A549 (cell line): Measurements from ENCODE around the gene ACOT11. TPM values are rescaled to one million over a fixed set of nuclear protein-coding genes. Genes with fewer than 3 reads are reported as not detected.

ENCODE experiments used
- ATAC-seq, 2 experiments: fragments of 200-7000 bp in 1 of 2; fragments of >200 bp in 1 of 2; cut with Nextera tagmentation in 1 of 2; cut with Tn5 transposase in 1 of 2; 3 replicates each; pipeline versions ENCODE4 v1.8.0 to v1.9.1; 2018 to 2020; ENCODE audit warnings: mild to moderate bottlenecking in 1 of 2, moderate library complexity in 1 of 2
- CTCF ChIA-PET: fragments of 300-600 bp; sonication (Branson Sonifier 250); formaldehyde crosslinking; extraction: SDS; loops from one replicate; lab custom pipeline; 2021; ENCODE audit warnings: antibody characterized with exemption, inconsistent platforms; lab: Yijun Ruan, JAX
- POLR2A ChIA-PET: fragments of 350-600 bp; formaldehyde crosslinking; extraction: SDS; loops from one replicate; lab custom pipeline; 2021; ENCODE audit warnings: antibody characterized with exemption, inconsistent platforms; lab: Yijun Ruan, JAX
- DNase-seq, 2 experiments: peaks; one replicate each; pipeline versions ENCODE4 v3.0.0 to v3.0.0-alpha.2; 2011 to 2016; ENCODE audit warnings: low read depth in 1 of 2, low spot score in 1 of 2
- FAIRE-seq: peaks from 2 replicates; lab custom pipeline; 2011; peaks lifted over from hg19 to GRCh38; lab: Jason Lieb, UNC
- H3K27ac ChIP-seq, 2 experiments: fragments of >200 bp; sonication (Bioruptor Twin); formaldehyde crosslinking; 3 replicates each; pipeline ENCODE4 v1.5.1; 2016 to 2017
- H3K4me1 ChIP-seq: fragments of >200 bp; sonication (Bioruptor Twin); formaldehyde crosslinking; 3 replicates; pipeline ENCODE4 v1.6.1; 2016
- H3K4me2 ChIP-seq: fragments of >200 bp; sonication (Bioruptor Twin); formaldehyde crosslinking; 3 replicates; pipeline ENCODE4 v1.6.1; 2016
- H3K4me3 ChIP-seq: fragments of >200 bp; sonication (Bioruptor Twin); formaldehyde crosslinking; 3 replicates; pipeline ENCODE4 v1.5.1; 2016
- H3K9me3 ChIP-seq: fragments of >200 bp; sonication (Bioruptor Twin); formaldehyde crosslinking; 3 replicates; pipeline ENCODE4 v1.6.1; 2016
- BHLHE40 ChIP-seq: IDR thresholded peaks from 2 replicates; pipeline ENCODE4 v1.6.1; 2012; ENCODE audit warnings: low read depth, low read length, inconsistent platforms
- EHMT2 ChIP-seq: fragments of 200-600 bp; sonication (generic); IDR thresholded peaks from 2 replicates; pipeline ENCODE4 v1.6.1; 2016; ENCODE audit warnings: antibody characterized with exemption, low read depth, mild to moderate bottlenecking, moderate library complexity
- ESRRA ChIP-seq: fragments of 150-350 bp; IDR thresholded peaks from 2 replicates; pipeline ENCODE4 v1.6.1; 2014; ENCODE audit warnings: mild to moderate bottlenecking, low read length, borderline replicate concordance
- FOSB ChIP-seq: fragments of 250-450 bp; sonication (Bioruptor Pico); IDR thresholded peaks from 2 replicates; pipeline ENCODE4 v1.5.0; 2020; ENCODE audit warnings: mild to moderate bottlenecking, moderate library complexity
- FOSL2 ChIP-seq, 2 experiments: fragments of 450-650 bp in 1 of 2; fragments of >200 bp in 1 of 2; sonication (Bioruptor Twin) in 1 of 2; formaldehyde crosslinking; IDR thresholded peaks; 2 replicates each; pipeline versions ENCODE4 v1.5.0 to v1.6.1; 2016 to 2020; ENCODE audit warnings: mild to moderate bottlenecking in 1 of 2, moderate library complexity in 1 of 2
- HEYL ChIP-seq: fragments of 250-450 bp; sonication (Bioruptor Pico); IDR thresholded peaks from 2 replicates; pipeline ENCODE4 v1.8.0; 2021; ENCODE audit warnings: mild to moderate bottlenecking, moderate library complexity
- HOXA7 ChIP-seq: fragments of 250-450 bp; sonication (Bioruptor Pico); IDR thresholded peaks from 2 replicates; pipeline ENCODE4 v1.5.0; 2020; ENCODE audit warnings: mild to moderate bottlenecking, moderate library complexity
- HOXB13 ChIP-seq: fragments of 250-450 bp; sonication (Bioruptor Pico); IDR thresholded peaks from 2 replicates; pipeline ENCODE4 v1.5.0; 2020; ENCODE audit warnings: low read depth, mild to moderate bottlenecking, moderate library complexity
- JUNB ChIP-seq: fragments of >200 bp; sonication (Bioruptor Twin); formaldehyde crosslinking; IDR thresholded peaks from 2 replicates; pipeline ENCODE4 v1.6.1; 2016
- KDM5A ChIP-seq: fragments of 200-600 bp; sonication (generic); IDR thresholded peaks from 2 replicates; pipeline ENCODE4 v1.6.1; 2016; ENCODE audit warnings: antibody characterized with exemption, mild to moderate bottlenecking
- MAZ ChIP-seq: fragments of 150-350 bp; IDR thresholded peaks from 2 replicates; pipeline ENCODE4 v1.6.1; 2014; ENCODE audit warnings: antibody characterized with exemption, low read depth, low read length, borderline replicate concordance
- NFE2L2 ChIP-seq: fragments of 150-350 bp; conservative IDR thresholded peaks from 2 replicates; pipeline ENCODE4 v1.6.1; 2014; ENCODE audit warnings: low read length
- NR3C1 ChIP-seq: fragments of >200 bp; sonication (Bioruptor Twin); formaldehyde crosslinking; IDR thresholded peaks from 3 replicates; pipeline ENCODE4 v1.6.1; 2017
- PHF8 ChIP-seq: fragments of 200-600 bp; sonication (generic); IDR thresholded peaks from 2 replicates; pipeline ENCODE4 v1.6.1; 2016; ENCODE audit warnings: low read depth, mild to moderate bottlenecking, antibody characterized with exemption, moderate library complexity, borderline replicate concordance
- RAD21 ChIP-seq, 2 experiments: fragments of >200 bp in 1 of 2; sonication (Bioruptor Twin) in 1 of 2; formaldehyde crosslinking in 1 of 2; IDR thresholded peaks in 1 of 2; conservative IDR thresholded peaks in 1 of 2; 2 replicates in 1 of 2; 3 replicates in 1 of 2; pipeline ENCODE4 v1.6.1; 2012 to 2018; ENCODE audit warnings: inconsistent platforms in 1 of 2
- RFX5 ChIP-seq: fragments of 450-650 bp; IDR thresholded peaks from 2 replicates; pipeline ENCODE4 v1.7.1; 2014; ENCODE audit warnings: antibody characterized with exemption, mild to moderate bottlenecking, moderate library complexity
- ZFP36 ChIP-seq: fragments of 450-650 bp; IDR thresholded peaks from 2 replicates; pipeline ENCODE4 v1.6.1; 2014; ENCODE audit warnings: borderline replicate concordance; ENCODE audit not compliant: partially characterized antibody
- ZSCAN20 ChIP-seq: fragments of 250-450 bp; sonication (Bioruptor Pico); IDR thresholded peaks from 2 replicates; pipeline ENCODE4 v1.8.0; 2022; ENCODE audit warnings: mild to moderate bottlenecking, moderate library complexity
- WGBS: methylation state at CpG from one replicate; pipeline ENCODE4 v1.1.6; 2017; ENCODE audit errors: missing lambda C conversion rate; 5-methylcytosine and 5-hydroxymethylcytosine counted together
- polyA plus RNA-seq, 4 experiments: library from polyadenylated mRNA; depleted of rRNA in 3 of 4; stranded (reverse); fragments of >200 nt; fragmentation: RNase III in 1 of 4; extraction: RNeasy Plus Mini Kit Qiagen cat#74134 plus additional on column Dnase treatment in 1 of 4; gene quantifications; 2 replicates in 3 of 4; 3 replicates in 1 of 4; pipeline ENCODE4 v1.2.3, GENCODE V29; 2011 to 2017
- TF ChIP-seq, protein P1 (sequence below): fragments of 150-350 bp; IDR thresholded peaks from 2 replicates; pipeline ENCODE4 v1.6.1; 2014; ENCODE audit warnings: low read depth, mild to moderate bottlenecking, low read length
- TF ChIP-seq, protein P2 (sequence below): fragments of >200 bp; sonication (Bioruptor Twin); formaldehyde crosslinking; IDR thresholded peaks from 2 replicates; pipeline ENCODE4 v1.6.1; 2016
- TF ChIP-seq, protein P3 (sequence below): fragments of >200 bp; sonication (Bioruptor Twin); formaldehyde crosslinking; IDR thresholded peaks from 3 replicates; pipeline ENCODE4 v1.6.1; 2016
- TF ChIP-seq, protein P4 (sequence below): fragments of 450-650 bp; IDR thresholded peaks from 2 replicates; pipeline ENCODE4 v1.6.1; 2014; ENCODE audit warnings: antibody characterized with exemption
- TF ChIP-seq, protein P5 (sequence below): IDR thresholded peaks from 2 replicates; pipeline ENCODE4 v1.6.1; 2012; ENCODE audit warnings: low read depth, borderline replicate concordance

The ACOT11 gene
- polyA plus RNA-seq, 2 of the 4 experiments (the other 2 are of a cell fraction), result 1.7 TPM

DNA sequence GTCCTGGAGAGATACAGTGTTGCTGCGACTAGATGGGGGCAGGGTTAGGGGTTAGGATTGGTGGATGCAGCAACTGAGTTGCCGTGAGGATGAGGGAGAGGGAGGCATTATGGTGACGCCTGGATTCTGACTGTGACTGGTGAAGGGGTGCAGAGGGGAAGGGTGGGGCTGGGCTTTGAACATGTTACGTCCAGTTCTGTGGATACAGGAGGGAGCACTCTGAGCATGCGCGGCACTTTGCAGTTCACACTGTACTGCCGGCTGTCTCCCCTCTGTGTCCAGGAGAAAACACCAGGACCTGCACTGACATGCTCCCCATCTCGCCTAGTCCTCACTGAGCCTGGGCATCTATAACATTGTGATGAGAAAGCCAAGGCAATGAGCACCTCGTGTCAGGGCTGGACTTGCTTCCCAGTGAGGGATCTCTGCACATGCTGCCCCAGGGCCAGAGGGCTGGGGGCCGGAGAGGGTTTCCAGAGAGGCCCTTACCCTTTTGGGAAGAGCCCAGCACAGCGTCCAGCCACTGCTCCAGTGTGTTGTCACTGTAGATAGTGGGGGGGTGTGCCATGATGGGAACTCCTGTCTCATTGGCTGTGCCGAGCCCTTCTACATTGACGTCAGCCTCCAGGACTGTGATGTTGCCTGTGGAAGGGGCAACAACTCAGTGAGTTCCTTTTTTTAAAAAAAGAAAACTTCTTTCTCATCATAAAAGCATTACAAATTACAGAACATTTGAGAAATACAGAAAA lies 67.7 kb downstream of the ACOT11 start (continued):
- TF ChIP-seq, protein P1, sequence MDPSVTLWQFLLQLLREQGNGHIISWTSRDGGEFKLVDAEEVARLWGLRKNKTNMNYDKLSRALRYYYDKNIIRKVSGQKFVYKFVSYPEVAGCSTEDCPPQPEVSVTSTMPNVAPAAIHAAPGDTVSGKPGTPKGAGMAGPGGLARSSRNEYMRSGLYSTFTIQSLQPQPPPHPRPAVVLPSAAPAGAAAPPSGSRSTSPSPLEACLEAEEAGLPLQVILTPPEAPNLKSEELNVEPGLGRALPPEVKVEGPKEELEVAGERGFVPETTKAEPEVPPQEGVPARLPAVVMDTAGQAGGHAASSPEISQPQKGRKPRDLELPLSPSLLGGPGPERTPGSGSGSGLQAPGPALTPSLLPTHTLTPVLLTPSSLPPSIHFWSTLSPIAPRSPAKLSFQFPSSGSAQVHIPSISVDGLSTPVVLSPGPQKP, result no peak
- no peak for TF ChIP-seq HOXA7
- no peak for TF ChIP-seq FOSL2 (IDR thresholded peaks at IDR 0.05)
- TF ChIP-seq FOSL2 (CRISPR knock-in tag; IDR thresholded peaks at IDR 0.05), result no peak
- TF ChIP-seq KDM5A, result no peak
- TF ChIP-seq ZFP36, result no peak
- TF ChIP-seq JUNB, result no peak
- TF ChIP-seq, all 56 proteins: peak for 0

DNA sequence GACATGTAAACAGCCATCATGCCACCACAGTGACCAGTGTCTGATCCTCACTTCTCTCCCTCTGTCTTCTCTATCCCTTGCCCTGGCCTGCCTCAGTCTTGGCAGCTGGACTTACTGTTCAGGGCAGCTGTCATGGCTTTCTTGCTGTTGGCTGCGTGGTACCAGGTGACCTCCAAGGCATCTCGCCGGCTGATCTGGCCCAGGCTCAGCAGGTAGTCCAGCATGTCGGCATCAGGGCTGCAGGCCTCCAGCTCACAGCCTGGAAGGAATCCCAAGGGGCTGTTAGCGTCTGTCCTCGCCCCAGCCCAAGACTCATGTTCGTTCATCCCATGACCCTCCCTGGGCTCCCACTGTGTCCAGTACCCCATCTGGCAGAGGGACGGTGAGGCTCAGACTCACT lies 71.7 kb downstream of the ACOT11 start:
- Histone ChIP-seq H3K4me1 (no peaks in the 10 kb centered on the region), H3K9me3 (no peaks in the 10 kb centered on the region), H3K27ac (no peak overlapping the region), H3K4me2 (no peak overlapping the region), H3K4me3 (no peak overlapping the region)
- CTCF ChIA-PET, result no interaction called here
- POLR2A ChIA-PET, result no interaction called here
- TF ChIP-seq MAZ (no peak), HEYL (CRISPR knock-in tag) (no peak), RAD21 (conservative IDR thresholded peaks at IDR 0.05 in 1 of 2, IDR thresholded peaks at IDR 0.05 in 1 of 2) (no peak), NFE2L2 (no peak), FOSB (CRISPR knock-in tag) (no peak), ESRRA (no peak), RFX5 (no peak), BHLHE40 (no peak), EHMT2 (no peak), PHF8 (no peak), ZSCAN20 (CRISPR knock-in tag) (no peak), HOXB13 (CRISPR knock-in tag) (no peak), NR3C1 (no peak), ZFP36 (no peak), HOXA7 (no peak)
- TF ChIP-seq, protein P2, sequence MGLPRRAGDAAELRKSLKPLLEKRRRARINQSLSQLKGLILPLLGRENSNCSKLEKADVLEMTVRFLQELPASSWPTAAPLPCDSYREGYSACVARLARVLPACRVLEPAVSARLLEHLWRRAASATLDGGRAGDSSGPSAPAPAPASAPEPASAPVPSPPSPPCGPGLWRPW, result no peak
- TF ChIP-seq, protein P3, sequence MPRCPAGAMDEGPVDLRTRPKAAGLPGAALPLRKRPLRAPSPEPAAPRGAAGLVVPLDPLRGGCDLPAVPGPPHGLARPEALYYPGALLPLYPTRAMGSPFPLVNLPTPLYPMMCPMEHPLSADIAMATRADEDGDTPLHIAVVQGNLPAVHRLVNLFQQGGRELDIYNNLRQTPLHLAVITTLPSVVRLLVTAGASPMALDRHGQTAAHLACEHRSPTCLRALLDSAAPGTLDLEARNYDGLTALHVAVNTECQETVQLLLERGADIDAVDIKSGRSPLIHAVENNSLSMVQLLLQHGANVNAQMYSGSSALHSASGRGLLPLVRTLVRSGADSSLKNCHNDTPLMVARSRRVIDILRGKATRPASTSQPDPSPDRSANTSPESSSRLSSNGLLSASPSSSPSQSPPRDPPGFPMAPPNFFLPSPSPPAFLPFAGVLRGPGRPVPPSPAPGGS, result no peak
- TF ChIP-seq, protein P4, sequence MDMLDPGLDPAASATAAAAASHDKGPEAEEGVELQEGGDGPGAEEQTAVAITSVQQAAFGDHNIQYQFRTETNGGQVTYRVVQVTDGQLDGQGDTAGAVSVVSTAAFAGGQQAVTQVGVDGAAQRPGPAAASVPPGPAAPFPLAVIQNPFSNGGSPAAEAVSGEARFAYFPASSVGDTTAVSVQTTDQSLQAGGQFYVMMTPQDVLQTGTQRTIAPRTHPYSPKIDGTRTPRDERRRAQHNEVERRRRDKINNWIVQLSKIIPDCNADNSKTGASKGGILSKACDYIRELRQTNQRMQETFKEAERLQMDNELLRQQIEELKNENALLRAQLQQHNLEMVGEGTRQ, result no peak
- TF ChIP-seq, protein P5, sequence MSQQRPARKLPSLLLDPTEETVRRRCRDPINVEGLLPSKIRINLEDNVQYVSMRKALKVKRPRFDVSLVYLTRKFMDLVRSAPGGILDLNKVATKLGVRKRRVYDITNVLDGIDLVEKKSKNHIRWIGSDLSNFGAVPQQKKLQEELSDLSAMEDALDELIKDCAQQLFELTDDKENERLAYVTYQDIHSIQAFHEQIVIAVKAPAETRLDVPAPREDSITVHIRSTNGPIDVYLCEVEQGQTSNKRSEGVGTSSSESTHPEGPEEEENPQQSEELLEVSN, result no peak
- FAIRE-seq, result no peak
- WGBS, result 93% methylated on average over 3 of the region's 8 CpGs
- no peak for DNase-seq
- no peak for ATAC-seq
